T-helper 17 cell (primary cell): Measurements from ENCODE around the gene VSIG4. TPM values are rescaled to one million over a fixed set of nuclear protein-coding genes. Genes with fewer than 3 reads are reported as not detected.

ENCODE experiments used
- ATAC-seq: fragments of 150-1000 bp; cut with Tn5 transposase; 2 replicates; pipeline ENCODE4 v1.10.0; 2021; ENCODE audit warnings: mild to moderate bottlenecking, moderate library complexity
- DNase-seq, 3 donors: peaks; one replicate each; pipeline versions ENCODE4 v3.0.0 to v3.0.0-alpha.2; 2020 to 2021
- H3K9me3 ChIP-seq: one replicate; pipeline ENCODE4 v1.7.0; 2013; ENCODE audit warnings: low read length, mild to moderate bottlenecking; ENCODE audit not compliant: control insufficient read depth, poor library complexity, severe bottlenecking
- H3K27ac Mint-ChIP-seq: one replicate; pipeline ENCODE4 v1.8.0; 2022; ENCODE audit warnings: mild to moderate bottlenecking, moderate library complexity, mixed read lengths
- H3K27me3 Mint-ChIP-seq: one replicate; pipeline ENCODE4 v1.8.0; 2022; ENCODE audit warnings: mixed read lengths
- H3K36me3 Mint-ChIP-seq: one replicate; pipeline ENCODE4 v1.8.0; 2022; ENCODE audit warnings: low read depth, mixed read lengths
- H3K4me1 Mint-ChIP-seq: one replicate; pipeline ENCODE4 v1.8.0; 2022; ENCODE audit warnings: mild to moderate bottlenecking, mixed read lengths
- H3K4me3 Mint-ChIP-seq: one replicate; pipeline ENCODE4 v1.8.0; 2022; ENCODE audit warnings: mild to moderate bottlenecking, moderate library complexity, mixed read lengths
- total RNA-seq, 4 donors: library from RNA in 2 of 4; stranded (reverse) in 2 of 4; gene quantifications; one replicate each; pipeline ENCODE4 v1.2.3 and lab custom pipeline; 2022 to 2026

Gene VSIG4
- total RNA-seq, 2 donors from 2014 or later = 0.60 TPM; not detected in 1

DNA sequence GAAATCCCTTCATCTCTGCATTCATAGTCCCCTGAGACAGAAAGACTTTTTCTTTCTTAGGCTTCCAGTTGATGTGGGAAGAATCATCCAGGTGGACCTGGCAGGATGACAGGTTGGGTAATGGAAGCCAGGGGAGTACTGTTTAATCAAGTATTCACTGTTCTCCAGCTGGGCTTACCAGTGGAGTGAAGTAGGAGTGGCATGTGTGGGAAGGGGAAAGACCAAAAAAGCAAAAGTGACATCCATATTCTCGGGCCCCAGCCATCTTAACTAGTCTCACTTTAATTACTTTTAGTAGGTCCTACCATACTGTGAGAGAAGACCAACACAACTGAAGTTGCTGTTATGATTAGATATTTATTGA lies 18.5 kb downstream of the VSIG4 start:
- Mint-ChIP-seq H3K4me1 (peaks cover 36% of the 10 kb centered on the region), H3K4me3 (no peak overlapping the region), H3K27ac (no peak overlapping the region), H3K36me3 (no peaks in the 10 kb centered on the region), H3K27me3 (no peaks in the 10 kb centered on the region)
- DNase-seq (no peak), ATAC-seq (no peak)
- H3K9me3 ChIP-seq = no peaks in the 10 kb centered on the region

DNA sequence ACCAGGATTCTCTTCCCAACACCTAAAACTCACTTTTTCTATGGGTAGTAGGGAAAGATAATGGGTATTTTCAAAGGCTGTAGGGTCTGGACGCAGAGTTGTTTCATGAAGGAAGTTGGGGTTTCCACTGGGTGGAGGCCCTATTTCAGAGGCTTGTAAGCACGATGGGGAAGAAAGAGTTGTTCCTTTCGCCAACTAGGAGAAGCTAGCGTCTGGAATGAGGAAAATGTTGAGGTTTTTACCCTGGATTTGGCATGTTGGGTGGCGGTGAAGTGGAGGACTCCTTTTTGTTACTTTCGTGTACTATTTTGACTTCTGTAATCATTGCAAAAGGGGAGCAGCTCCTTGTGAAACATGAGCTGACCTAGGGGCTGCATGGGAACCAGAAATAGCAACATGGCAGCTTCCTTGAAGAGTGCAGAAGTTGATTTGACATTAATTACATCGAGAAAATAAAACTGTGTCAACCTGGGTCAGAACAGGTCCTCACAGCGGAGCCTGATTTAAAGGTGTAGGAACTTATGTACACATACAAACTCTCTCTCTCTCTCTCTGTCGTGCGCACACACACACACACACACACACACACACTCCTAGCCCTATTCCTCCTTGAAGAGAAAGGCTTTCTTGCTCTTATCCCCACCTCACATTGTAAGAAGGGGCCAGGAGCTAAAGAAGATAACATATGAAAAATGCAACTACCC lies 19.1 kb downstream of the VSIG4 start:
- peaks cover 38% of the 10 kb centered on the region for H3K4me1 Mint-ChIP-seq
- no peak for DNase-seq
- H3K27ac Mint-ChIP-seq = peak overlapping the region; percentile 5
- no peak for ATAC-seq
- H3K4me3 Mint-ChIP-seq = peak overlapping the region; percentile 12
- H3K36me3 Mint-ChIP-seq = no peaks in the 10 kb centered on the region
- H3K9me3 ChIP-seq = no peaks in the 10 kb centered on the region
- no peaks in the 10 kb centered on the region for H3K27me3 Mint-ChIP-seq

DNA sequence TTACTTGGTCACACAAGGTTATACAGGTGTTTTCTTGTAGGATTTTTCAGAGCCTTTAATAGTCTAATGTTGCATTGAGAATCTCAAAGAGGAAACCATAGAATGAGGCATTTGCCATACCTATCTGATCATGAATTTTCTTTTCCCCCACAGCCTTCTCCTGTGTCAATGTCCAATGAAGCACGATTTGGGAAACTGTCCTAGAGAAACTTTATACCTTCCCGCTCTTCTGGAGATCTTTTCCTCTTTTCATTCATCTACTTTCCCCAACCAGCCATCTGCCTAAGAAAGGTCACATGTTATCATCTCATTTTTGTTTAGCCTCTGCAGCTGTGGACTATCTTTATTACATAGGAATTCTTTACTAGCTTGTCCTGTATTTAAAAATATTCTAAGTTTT lies 19.9 kb downstream of the VSIG4 start:
- Mint-ChIP-seq H3K4me3 (no peak overlapping the region), H3K27me3 (no peaks in the 10 kb centered on the region)
- ATAC-seq = no peak

DNA sequence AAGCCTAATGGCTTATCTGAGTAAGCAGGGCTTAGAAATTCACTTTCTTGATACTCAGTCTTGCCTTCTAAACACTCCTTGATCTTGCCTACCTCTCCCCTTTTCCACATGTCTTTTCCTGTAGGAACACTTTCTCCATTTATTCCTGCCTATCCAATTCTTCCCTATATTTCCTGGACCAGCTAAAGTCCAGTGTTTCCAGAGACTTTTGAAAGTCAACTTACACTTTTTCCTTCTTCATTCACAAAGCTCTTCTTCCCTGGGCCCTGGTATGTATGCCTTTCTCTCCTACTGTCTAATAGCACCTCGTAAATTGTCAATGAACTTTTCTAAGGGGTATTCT lies 20.6 kb downstream of the VSIG4 start:
- H3K9me3 ChIP-seq = no peaks in the 10 kb centered on the region
- ATAC-seq (no peak), DNase-seq (no peak)
- Mint-ChIP-seq H3K4me1 (peaks cover 38% of the 10 kb centered on the region), H3K4me3 (peak overlapping the region; percentile 1), H3K27ac (peak overlapping the region; percentile 5), H3K36me3 (no peaks in the 10 kb centered on the region), H3K27me3 (no peaks in the 10 kb centered on the region)

More for the DNA sequence above, 19.9 kb downstream of the VSIG4 start:
- H3K4me1 Mint-ChIP-seq = peaks cover 39% of the 10 kb centered on the region
- DNase-seq = no peak
- H3K36me3 Mint-ChIP-seq = no peaks in the 10 kb centered on the region
- H3K9me3 ChIP-seq = no peaks in the 10 kb centered on the region
- H3K27ac Mint-ChIP-seq = peak overlapping the region; percentile 5

DNA sequence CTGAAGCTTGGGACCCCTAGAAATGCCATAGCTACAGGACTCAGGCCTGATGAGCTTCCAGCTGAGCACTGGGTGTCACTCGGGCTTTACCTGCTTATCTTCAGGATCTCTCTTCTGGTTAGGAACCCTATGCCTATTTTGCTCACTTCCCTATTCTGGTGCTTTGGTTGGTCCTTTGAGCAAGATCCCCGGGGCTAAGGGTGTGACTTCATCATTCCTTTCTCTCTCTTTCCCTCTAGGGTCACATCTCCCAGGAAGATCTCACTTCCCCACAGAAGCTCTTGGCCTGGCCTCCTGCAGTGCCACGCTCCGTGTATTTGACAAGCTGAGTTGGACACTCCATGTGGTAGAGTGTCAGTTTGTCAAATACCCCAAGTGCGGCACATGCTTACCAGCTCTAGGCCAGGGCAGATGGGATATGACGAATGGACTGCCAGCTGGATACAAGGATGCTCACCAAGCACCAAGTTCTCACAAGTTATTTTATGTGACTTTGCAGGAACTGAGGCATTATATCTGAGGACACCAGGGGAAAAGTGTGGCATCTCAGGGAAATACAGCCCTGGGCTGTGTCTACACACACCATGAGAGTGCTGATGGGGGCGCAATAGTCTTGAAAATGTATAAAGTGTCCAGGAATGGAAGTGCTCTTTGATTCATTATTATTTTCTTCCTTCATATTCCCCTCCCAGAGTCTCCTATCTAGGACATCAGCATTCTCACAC lies 21.1 kb downstream of the VSIG4 start:
- Mint-ChIP-seq H3K4me3 (peak overlapping the region; percentile 25), H3K27me3 (no peaks in the 10 kb centered on the region), H3K36me3 (no peaks in the 10 kb centered on the region), H3K4me1 (peaks cover 38% of the 10 kb centered on the region), H3K27ac (peak overlapping the region; percentile 5)
- DNase-seq (no peak), ATAC-seq (no peak)
- H3K9me3 ChIP-seq = no peaks in the 10 kb centered on the region

DNA sequence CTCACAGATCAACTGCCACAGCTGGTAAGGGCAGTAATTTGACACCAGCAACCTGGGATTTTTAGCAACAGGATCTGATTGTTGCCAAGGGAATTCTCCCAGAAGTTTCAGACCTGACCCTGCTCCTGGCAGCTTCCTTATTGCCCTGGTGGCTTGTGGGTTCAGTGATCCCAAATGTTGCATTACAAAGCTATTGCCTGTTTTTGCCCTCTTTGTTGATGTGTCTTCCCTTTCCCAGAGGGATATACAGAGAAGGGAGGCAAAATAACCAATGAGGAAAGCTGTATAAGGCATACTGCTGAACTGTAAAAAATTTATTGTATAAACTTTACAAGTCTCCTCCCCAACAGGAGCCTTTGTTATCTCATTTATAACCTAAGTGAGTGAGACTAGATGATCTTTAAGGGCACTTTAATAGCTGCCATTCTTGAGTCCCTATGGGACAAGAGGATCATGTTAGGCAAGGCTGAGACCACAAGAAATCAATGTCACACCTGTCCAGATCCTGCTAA lies 22.2 kb downstream of the VSIG4 start:
- Mint-ChIP-seq H3K4me1 (peaks cover 37% of the 10 kb centered on the region), H3K27me3 (no peaks in the 10 kb centered on the region), H3K27ac (peak overlapping the region; percentile 29), H3K36me3 (no peaks in the 10 kb centered on the region), H3K4me3 (no peak overlapping the region)
- DNase-seq = no peak
- H3K9me3 ChIP-seq = no peaks in the 10 kb centered on the region
- no peak for ATAC-seq

DNA sequence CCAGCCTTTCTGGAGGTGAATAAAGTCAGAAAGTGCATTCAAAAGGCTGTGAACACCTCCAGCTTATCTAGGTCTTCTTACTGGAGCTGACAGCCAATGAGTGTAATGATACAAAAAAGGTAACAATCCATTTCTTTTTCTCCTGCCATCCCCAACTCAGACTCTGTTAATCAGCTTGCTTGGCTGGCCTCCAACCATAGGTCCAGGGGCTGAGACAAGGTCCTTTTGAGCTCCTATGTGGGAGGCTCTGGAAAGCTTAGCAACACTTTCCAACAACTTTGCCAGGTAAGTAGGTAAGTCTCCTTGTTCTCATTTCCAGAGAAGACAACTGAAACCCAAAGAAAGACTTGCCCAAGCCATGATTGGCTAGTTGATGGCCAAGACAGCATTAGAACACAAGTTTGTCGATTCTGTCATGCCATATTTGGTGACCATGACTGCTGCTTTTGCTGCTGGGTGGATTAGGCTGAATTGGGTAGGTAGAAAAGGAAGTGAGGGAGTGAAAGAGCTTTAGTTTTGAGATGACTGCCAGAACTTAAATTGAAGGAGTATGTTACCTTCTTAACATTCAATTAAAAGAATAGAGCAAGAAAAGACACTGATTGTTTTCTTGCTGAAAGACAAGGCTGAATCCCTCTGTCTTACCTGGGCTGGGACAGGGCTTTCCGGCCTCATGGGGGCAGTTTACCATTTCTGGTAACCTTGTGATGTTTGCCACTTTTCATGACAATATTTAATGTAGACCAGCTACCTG lies 22.8 kb downstream of the VSIG4 start:
- Mint-ChIP-seq H3K4me3 (peak overlapping the region; percentile 31), H3K27me3 (no peaks in the 10 kb centered on the region), H3K4me1 (peaks cover 37% of the 10 kb centered on the region), H3K27ac (peak overlapping the region; percentile 29), H3K36me3 (no peaks in the 10 kb centered on the region)
- H3K9me3 ChIP-seq = no peaks in the 10 kb centered on the region
- ATAC-seq (no peak), DNase-seq (no peak)

DNA sequence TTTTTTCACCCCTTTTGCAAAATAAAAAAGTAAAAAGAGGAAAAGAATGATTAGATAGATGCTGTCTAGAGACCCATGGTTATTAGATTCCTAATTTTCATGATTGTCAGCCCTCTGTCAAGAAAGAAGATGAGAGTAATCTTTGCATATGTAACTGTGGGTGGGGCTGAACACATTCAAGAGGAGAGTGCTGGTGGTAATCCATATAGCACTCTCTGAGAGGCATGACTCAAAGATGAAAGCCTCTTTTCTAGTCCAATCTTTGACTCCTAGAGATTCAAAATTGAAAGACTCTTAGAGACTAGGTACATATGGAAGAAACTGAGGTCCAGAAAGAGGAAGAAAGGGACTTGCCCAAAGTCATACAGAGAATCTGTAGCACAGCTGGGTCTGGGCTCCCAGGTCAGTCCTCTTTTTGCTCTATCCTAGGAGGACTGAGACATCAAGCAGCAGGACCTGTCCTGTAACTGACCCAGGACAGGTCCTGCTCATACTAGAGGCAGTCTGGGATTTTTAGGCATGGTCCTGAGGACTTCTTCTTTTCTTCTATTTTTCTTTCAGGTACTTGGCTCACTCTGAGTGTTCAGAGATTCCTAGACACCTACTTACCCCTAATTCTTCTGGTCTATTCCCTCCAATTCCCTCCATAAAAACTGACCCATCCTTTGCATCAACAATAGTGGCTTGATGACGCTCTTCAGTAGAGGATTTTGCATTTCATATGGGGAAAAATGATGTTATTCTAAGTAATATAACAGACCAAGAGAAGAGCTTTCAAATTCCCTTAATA lies 23.8 kb downstream of the VSIG4 start:
- H3K9me3 ChIP-seq = no peaks in the 10 kb centered on the region
- H3K27ac Mint-ChIP-seq = no peak overlapping the region
- peak overlapping the region; percentile 68 for H3K4me3 Mint-ChIP-seq

DNA sequence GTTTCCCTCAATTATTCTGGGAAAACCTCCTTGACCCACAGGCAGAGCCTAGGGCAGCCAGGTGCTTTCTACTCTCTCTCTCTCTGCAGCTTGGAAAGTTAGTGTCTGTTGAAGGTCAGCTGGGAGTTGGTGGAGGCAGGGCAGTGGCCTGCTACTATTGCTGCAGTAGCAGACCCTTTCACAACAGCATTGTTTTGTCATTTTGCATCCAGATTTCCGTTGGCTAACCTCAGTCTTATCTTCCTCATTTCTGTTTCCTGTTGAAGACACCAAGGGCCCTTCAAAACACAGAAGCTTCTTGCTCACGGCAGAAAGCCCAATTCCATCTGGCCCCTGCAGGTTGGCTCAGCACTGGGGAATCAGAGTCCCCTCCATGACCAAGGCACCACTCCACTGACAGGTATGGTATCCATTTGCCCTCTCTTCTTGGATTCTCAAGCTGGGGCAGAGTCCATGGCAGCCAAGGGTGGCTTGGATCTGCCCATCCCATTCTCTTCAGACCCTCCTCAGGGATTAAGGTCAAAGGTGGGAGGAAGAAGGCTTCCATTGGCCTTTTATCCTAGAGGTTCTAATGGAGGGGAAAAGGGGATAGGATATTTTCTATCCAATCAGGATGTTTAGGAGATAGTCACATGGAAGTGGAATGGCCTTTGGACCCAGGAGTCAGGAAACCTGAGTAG lies 24.6 kb downstream of the VSIG4 start:
- H3K27ac Mint-ChIP-seq = peak overlapping the region; percentile 32
- H3K36me3 Mint-ChIP-seq = no peaks in the 10 kb centered on the region
- H3K4me1 Mint-ChIP-seq = peaks cover 32% of the 10 kb centered on the region
- DNase-seq = no peak
- H3K9me3 ChIP-seq = no peaks in the 10 kb centered on the region
- H3K27me3 Mint-ChIP-seq = no peaks in the 10 kb centered on the region
- peak overlapping the region; percentile 63 for H3K4me3 Mint-ChIP-seq
- ATAC-seq = peak; percentile 58

More for the DNA sequence above, 23.8 kb downstream of the VSIG4 start:
- Mint-ChIP-seq H3K36me3 (no peaks in the 10 kb centered on the region), H3K4me1 (peaks cover 33% of the 10 kb centered on the region), H3K27me3 (no peaks in the 10 kb centered on the region)
- peak; percentile 48 for ATAC-seq
- DNase-seq = no peak

DNA sequence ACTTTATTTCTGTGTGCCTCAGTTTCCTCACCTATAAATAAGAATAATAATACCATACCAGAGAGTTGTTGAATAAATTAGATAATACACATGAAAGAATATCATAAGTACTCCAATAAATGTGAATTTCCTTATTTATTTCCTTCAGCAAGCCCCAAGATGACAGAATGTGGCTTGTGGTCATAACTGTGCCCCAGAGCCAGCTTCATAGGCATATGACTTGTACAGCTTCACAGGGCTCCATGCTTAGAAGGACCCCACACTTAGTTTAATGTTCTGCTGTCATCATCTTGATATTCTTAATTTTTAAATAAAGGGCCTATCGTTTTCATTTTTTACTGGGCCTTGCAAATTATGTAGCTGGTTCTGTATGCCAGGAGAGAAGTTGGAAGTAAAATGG lies 25.3 kb downstream of the VSIG4 start:
- no peak overlapping the region for H3K4me3 Mint-ChIP-seq
- H3K27me3 Mint-ChIP-seq = no peaks in the 10 kb centered on the region
- no peaks in the 10 kb centered on the region for H3K36me3 Mint-ChIP-seq
- no peak for ATAC-seq
- H3K9me3 ChIP-seq = no peaks in the 10 kb centered on the region
- peaks cover 29% of the 10 kb centered on the region for H3K4me1 Mint-ChIP-seq
- H3K27ac Mint-ChIP-seq = peak overlapping the region; percentile 32
- DNase-seq = no peak

DNA sequence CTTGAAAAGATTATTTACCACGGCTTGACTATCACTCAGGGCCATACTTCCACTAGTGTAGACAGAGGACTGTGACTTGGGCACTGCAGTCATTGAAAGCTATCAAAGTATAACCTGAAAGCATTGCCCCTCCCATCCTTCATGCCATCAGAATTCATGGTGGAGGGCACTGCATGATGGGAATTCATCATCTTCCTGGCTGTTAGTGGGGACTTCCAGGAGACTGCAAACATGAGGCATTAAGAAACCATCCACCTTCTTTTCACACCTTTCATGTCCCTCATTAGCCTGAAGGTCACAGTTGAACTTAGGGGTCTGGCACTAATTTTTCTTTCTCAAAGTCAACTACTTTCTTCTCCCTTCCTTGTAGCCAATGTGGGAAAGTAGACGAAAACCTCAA lies 25.8 kb downstream of the VSIG4 start:
- H3K4me1 Mint-ChIP-seq = peaks cover 25% of the 10 kb centered on the region
- H3K9me3 ChIP-seq = no peaks in the 10 kb centered on the region
- no peaks in the 10 kb centered on the region for H3K36me3 Mint-ChIP-seq
- no peaks in the 10 kb centered on the region for H3K27me3 Mint-ChIP-seq
- no peak for ATAC-seq
- no peak for DNase-seq
- no peak overlapping the region for H3K4me3 Mint-ChIP-seq
- H3K27ac Mint-ChIP-seq = no peak overlapping the region

DNA sequence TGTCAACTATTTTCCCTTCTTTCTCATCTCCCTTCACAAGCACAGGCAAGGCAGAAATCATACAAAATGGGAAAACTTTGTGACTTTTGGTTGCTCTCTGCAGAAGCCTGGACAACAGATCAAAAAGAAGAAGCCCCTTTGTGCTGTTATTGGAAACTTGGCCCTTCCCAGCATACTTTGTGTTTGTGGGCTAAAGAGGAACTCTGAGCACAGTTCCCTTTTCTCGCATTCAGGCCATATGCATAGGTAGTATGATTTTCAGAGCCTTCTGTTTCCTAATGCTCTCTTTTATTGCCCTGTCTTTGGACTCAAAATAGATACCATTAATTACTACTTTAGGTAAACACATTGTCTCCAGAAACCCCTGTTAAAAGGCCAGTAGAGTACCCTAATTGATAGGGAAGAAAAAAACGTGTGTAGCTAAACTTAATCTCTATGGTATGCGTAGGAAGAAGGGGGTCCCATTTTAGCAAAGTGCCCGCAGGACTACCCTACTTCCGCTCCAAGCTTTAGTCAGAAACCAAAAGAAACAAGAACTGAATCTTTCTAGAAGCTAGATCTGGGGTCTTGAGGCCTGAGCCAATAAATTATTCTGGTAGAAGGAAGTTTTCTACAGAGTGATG lies 26.6 kb downstream of the VSIG4 start:
- H3K36me3 Mint-ChIP-seq = no peaks in the 10 kb centered on the region
- no peak overlapping the region for H3K27ac Mint-ChIP-seq
- no peaks in the 10 kb centered on the region for H3K9me3 ChIP-seq
- no peaks in the 10 kb centered on the region for H3K27me3 Mint-ChIP-seq
- H3K4me1 Mint-ChIP-seq = peaks cover 21% of the 10 kb centered on the region
- no peak for ATAC-seq
- H3K4me3 Mint-ChIP-seq = no peak overlapping the region
- DNase-seq = no peak
